HK-2 (cell line): ENCODE measurements around the gene PXT1.
"Not testable (repeated sequence)": the region's sequence is repeated elsewhere in the genome, so short reads cannot be mapped to it uniquely, and the experiment has no call there.

Experiments used
- DNase-seq: peaks from one replicate; pipeline ENCODE4 v3.0.0-alpha.2; 2018; ENCODE audit not compliant: unreplicated experiment

The PXT1 gene

GRCh38 chr6:36442671-36443470, at the start of gene PXT1, which contains the start of gene KCTD20:
PXT1 (minus strand) TSS chr6:36442854; CDS start chr6:36426082, 16,772 bp downstream.
KCTD20 (plus strand) TSS chr6:36443000; CDS start chr6:36470098, 27,098 bp downstream.
- peak; percentile 85 for DNase-seq

- DNase-seq: no peak
These were observed 49.4 kb upstream of the PXT1 start for GRCh38 chr6:36492092-36492491.

GRCh38 chr6:36491378-36491965, 48.8 kb upstream of the PXT1 start:
- DNase-seq: no peak

- no peak for DNase-seq
These were observed 46.8 kb upstream of the PXT1 start for GRCh38 chr6:36489426-36489825.

GRCh38 chr6:36488221-36488620, 45.6 kb upstream of the PXT1 start:
- no peak for DNase-seq

- DNase-seq: no peak
These were observed 45.0 kb upstream of the PXT1 start for GRCh38 chr6:36487698-36488097.

GRCh38 chr6:36484736-36485135, 42.1 kb upstream of the PXT1 start:
- DNase-seq: no peak

- DNase-seq: not testable (repeated sequence)
These were observed 40.7 kb upstream of the PXT1 start for GRCh38 chr6:36483326-36483725.

GRCh38 chr6:36479256-36479655, 36.6 kb upstream of the PXT1 start:
- DNase-seq: no peak

- no peak for DNase-seq
These were observed 35.4 kb upstream of the PXT1 start for GRCh38 chr6:36478051-36478526.

GRCh38 chr6:36469946-36470345, 27.3 kb upstream of the PXT1 start:
- no peak for DNase-seq

- DNase-seq: no peak
These were observed 26.6 kb upstream of the PXT1 start for GRCh38 chr6:36469148-36469661.

- DNase-seq: no peak
These were observed 25.0 kb upstream of the PXT1 start for GRCh38 chr6:36467625-36468024.

GRCh38 chr6:36464233-36464632, 21.6 kb upstream of the PXT1 start:
- DNase-seq: no peak

GRCh38 chr6:36463676-36464075, 21.0 kb upstream of the PXT1 start:
- no peak for DNase-seq

- DNase-seq: no peak
These were observed 19.0 kb upstream of the PXT1 start for GRCh38 chr6:36461646-36462045.

GRCh38 chr6:36460916-36461315, 18.3 kb upstream of the PXT1 start:
- no peak for DNase-seq

GRCh38 chr6:36459501-36459900, 16.8 kb upstream of the PXT1 start:
- no peak for DNase-seq

- DNase-seq: no peak
These were observed 12.9 kb upstream of the PXT1 start for GRCh38 chr6:36455486-36456027.

- not testable (repeated sequence) for DNase-seq
These were observed 10.2 kb upstream of the PXT1 start for GRCh38 chr6:36452897-36453296.

- not testable (repeated sequence) for DNase-seq
These were observed 6.5 kb upstream of the PXT1 start for GRCh38 chr6:36449173-36449572.

GRCh38 chr6:36445621-36446020, 3.0 kb upstream of the PXT1 start:
- DNase-seq: no peak

GRCh38 chr6:36444470-36444869, 1.8 kb upstream of the PXT1 start:
- no peak for DNase-seq
